ENCODE measurements around the gene CIAPIN1. TPM values are rescaled to one million over a fixed set of nuclear protein-coding genes. Genes with fewer than 3 reads are reported as not detected.
A peak's percentile ranks its signal among the peaks of the same experiment; 100 is the strongest.

Gene CIAPIN1
- total and polyA plus RNA-seq, 2 of the 8 experiments (the other 6 are each of a cell fraction or from before 2014, with no cell fraction given), result 76.8 to 83.6 TPM

DNA sequence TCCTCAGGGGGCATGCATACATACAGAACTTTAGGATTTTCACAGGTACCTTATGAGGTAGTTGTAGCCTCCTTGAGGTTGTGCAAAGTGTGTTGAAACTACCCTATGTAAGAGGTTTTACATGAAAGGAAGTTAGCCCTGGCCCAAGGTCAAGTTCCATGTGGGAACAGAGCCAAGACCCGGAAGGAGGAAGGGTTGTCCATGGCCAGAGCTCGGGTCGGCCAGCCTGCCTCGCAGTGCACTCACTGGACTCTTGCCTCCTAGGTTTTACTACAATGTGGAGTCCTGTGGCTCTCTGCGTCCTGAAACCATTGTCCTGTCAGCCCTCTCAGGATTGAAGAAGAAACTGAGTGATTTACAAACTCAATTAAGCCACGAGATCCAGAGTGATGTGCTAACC lies 23.5 kb upstream of the CIAPIN1 start:
- Histone ChIP-seq H3K4me1 (replicated peaks in 1 of 4; ENCODE audit: control insufficient read depth in 3 of 4, insufficient read depth in 4 of 4, low read length in 3 of 4) (peaks cover 5 to 30% (median 24%) of the 10 kb centered on the region in 4 experiments), H3K23ac (ENCODE audit: insufficient read length) (no peak overlapping the region), H4K5ac (ENCODE audit: insufficient read length, low read depth, low read length) (no peak overlapping the region), H2BK5ac (ENCODE audit: low read depth, low read length) (no peak overlapping the region), H3K4ac (replicated peaks; ENCODE audit: insufficient read length, low read depth, low read length) (no peak overlapping the region), H3K23me2 (ENCODE audit: low read depth, low read length) (no peaks in the 10 kb centered on the region; the same call in 1 of the 2 replicates), H3K9ac (replicated peaks in 1 of 4; ENCODE audit: extremely low read depth in 1 of 4, low read depth in 3 of 4, low read length in 3 of 4) (no peak overlapping the region), H4K8ac (ENCODE audit: extremely low read depth, insufficient read depth, low read length) (no peak overlapping the region), H3K27ac (ENCODE audit: low read depth, low read length) (0 out of 2 replicates have a peak overlapping the region, but pooled peaks have one; percentile 19), H3K56ac (replicated peaks; ENCODE audit: insufficient read length, low read depth, low read length) (no peak overlapping the region), H2AFZ (ENCODE audit: low read length) (no peak overlapping the region), H3K27me3 (replicated peaks in 1 of 4; ENCODE audit: control insufficient read depth in 3 of 4, extremely low read depth in 1 of 4, insufficient read depth in 3 of 4, low read length in 3 of 4) (no peaks in the 10 kb centered on the region), H4K91ac (replicated peaks; ENCODE audit: insufficient read length, low read length) (no peak overlapping the region), H2BK20ac (ENCODE audit: low read length) (no peak overlapping the region), H3K36me3 (ENCODE audit: control insufficient read depth in 2 of 4, insufficient read depth in 4 of 4, low read length in 3 of 4) (peaks cover 18 to 65% (median 41%) of the 10 kb centered on the region in 4 experiments), H4K20me1 (replicated peaks in 1 of 2; ENCODE audit: control insufficient read depth in 1 of 2, insufficient read depth in 2 of 2, low read length in 2 of 2) (peaks cover 2% of the 10 kb centered on the region in 2 experiments), H2BK15ac (ENCODE audit: low read length) (no peak overlapping the region), H2BK120ac (replicated peaks; ENCODE audit: low read depth, low read length) (no peak overlapping the region), H3K4me3 (ENCODE audit: extremely low read depth in 1 of 4, insufficient read depth in 2 of 4, low read depth in 3 of 4, low read length in 4 of 4) (no peak overlapping the region), H3K14ac (ENCODE audit: insufficient read length) (no peak overlapping the region), H3K4me2 (ENCODE audit: insufficient read depth in 1 of 2, low read depth in 2 of 2, low read length in 2 of 2) (no peak overlapping the region), H3K18ac (ENCODE audit: extremely low read depth, low read length) (no peak overlapping the region), H3K79me2 (ENCODE audit: control insufficient read depth in 1 of 2, insufficient read depth in 2 of 2, low read length in 2 of 2) (no peaks in the 10 kb centered on the region; a peak in 1 of 4 replicates), H3K9me3 (ENCODE audit: insufficient read depth in 2 of 2, low read depth in 1 of 2, low read length in 1 of 2) (no peaks in the 10 kb centered on the region), H3K79me1 (ENCODE audit: low read depth, low read length) (peaks cover 5% of the 10 kb centered on the region; the same call in 1 of the 2 replicates), H2AK5ac (ENCODE audit: low read depth, low read length) (no peak overlapping the region), H2BK12ac (ENCODE audit: low read depth, low read length) (no peak overlapping the region)
- ChIA-PET POLR2A (ENCODE audit: partially characterized antibody) (interaction anchor here (0.6 to 3.2 kb wide), 6 partner anchors 7 to 285 kb away, joined by 3 to 30 read pairs (median 6); partner anchors contain the start of genes CIAPIN1, COQ9, POLR2C and PSME3IP1), CTCF (ENCODE audit: partially characterized antibody) (interaction anchor here (1.1 to 15.0 kb wide), 4 partner anchors 9 to 69 kb away, joined by 3 to 210 read pairs (median 74); partner anchors contain the start of gene POLR2C)
- no peak for TF ChIP-seq SP2 (IDR thresholded peaks at IDR 0.05; ENCODE audit: low read length)
- TF ChIP-seq CTBP2 (IDR thresholded peaks at IDR 0.05; ENCODE audit: borderline replicate concordance, insufficient read depth, insufficient read length, low read length), result no peak
- no peak for TF ChIP-seq NRF1 (IDR thresholded peaks at IDR 0.05; ENCODE audit: low read depth, low read length)
- TF ChIP-seq POU5F1 (IDR thresholded peaks at IDR 0.05; ENCODE audit: low read depth, low read length), result no peak
- TF ChIP-seq SRF (IDR thresholded peaks at IDR 0.05; ENCODE audit: low read depth, low read length), result no peak
- no peak for TF ChIP-seq KDM1A (IDR thresholded peaks at IDR 0.05; ENCODE audit: borderline replicate concordance, low read length)
- no peak for TF ChIP-seq TAF7 (optimal IDR thresholded peaks at IDR 0.05; ENCODE audit: borderline replicate concordance, low read depth, low read length)
- TF ChIP-seq BCL11A (IDR thresholded peaks at IDR 0.05; ENCODE audit: low read depth in 2 of 2, low read length in 2 of 2), result no peak
- no peak for TF ChIP-seq TBP (IDR thresholded peaks at IDR 0.05; ENCODE audit: low read depth, low read length)
- no peak for FAIRE-seq
- WGBS, 2 experiments (ENCODE audit: extremely low coverage in 1 of 2, insufficient coverage in 1 of 2, insufficient read length in 1 of 2, insufficient replicate concordance in 2 of 2, low coverage in 1 of 2, low lambda C conversion rate in 2 of 2, missing lambda C conversion rate in 1 of 2), result 94% methylated on average over 6 of the region's 6 CpGs; no CpG with 5 or more reads in 1 of the 2 experiments
- DNase-seq (ENCODE audit: low read depth in 1 of 2, low spot score in 2 of 2), result no peak

All from H1 (cell line).